Measurements from ENCODE around the gene SBNO1.
"Not testable (repeated sequence)": the region's sequence is repeated elsewhere in the genome, so short reads cannot be mapped to it uniquely, and the experiment has no call there.

SBNO1 gene

GRCh38 chr12:123369229-123369628 is 4.6 kb upstream of the SBNO1 start:
- DNase-seq (ENCODE audit: low read depth, low spot score) = no peak
- H3K4me3 ChIP-seq (ENCODE audit: low read depth, low read length) = no peak overlapping the region
- in situ Hi-C loops (cut with HindIII; ENCODE audit: low sequenced_read_pairs) = no loop called here
- TF ChIP-seq, protein P1, sequence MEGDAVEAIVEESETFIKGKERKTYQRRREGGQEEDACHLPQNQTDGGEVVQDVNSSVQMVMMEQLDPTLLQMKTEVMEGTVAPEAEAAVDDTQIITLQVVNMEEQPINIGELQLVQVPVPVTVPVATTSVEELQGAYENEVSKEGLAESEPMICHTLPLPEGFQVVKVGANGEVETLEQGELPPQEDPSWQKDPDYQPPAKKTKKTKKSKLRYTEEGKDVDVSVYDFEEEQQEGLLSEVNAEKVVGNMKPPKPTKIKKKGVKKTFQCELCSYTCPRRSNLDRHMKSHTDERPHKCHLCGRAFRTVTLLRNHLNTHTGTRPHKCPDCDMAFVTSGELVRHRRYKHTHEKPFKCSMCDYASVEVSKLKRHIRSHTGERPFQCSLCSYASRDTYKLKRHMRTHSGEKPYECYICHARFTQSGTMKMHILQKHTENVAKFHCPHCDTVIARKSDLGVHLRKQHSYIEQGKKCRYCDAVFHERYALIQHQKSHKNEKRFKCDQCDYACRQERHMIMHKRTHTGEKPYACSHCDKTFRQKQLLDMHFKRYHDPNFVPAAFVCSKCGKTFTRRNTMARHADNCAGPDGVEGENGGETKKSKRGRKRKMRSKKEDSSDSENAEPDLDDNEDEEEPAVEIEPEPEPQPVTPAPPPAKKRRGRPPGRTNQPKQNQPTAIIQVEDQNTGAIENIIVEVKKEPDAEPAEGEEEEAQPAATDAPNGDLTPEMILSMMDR (IDR thresholded peaks at IDR 0.05; ENCODE audit: low read depth, low read length) = no peak

DNA sequence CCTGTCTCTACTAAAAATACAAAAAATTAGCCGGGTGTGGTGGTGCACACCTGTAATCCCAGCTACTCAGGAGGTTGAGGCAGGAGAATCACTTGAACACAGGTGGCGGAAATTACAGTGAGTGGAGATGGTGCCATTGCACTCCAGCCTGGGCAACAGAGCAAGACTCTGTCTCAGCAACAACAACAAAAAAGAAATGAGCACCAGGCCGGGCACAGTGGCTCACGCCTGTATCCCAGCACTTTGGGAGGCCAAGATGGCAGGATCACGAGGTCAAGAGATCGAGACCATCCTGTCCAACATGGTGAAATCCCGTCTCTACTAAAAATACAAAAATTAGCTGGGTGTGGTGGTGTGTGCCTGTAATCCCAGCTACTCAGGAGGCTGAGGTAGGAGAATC is 3.8 kb upstream of the SBNO1 start:
- in situ Hi-C loops (cut with HindIII; ENCODE audit: low sequenced_read_pairs); H3K4me3 ChIP-seq (ENCODE audit: low read depth, low read length); DNase-seq (ENCODE audit: low read depth, low spot score): not testable (repeated sequence)

DNA sequence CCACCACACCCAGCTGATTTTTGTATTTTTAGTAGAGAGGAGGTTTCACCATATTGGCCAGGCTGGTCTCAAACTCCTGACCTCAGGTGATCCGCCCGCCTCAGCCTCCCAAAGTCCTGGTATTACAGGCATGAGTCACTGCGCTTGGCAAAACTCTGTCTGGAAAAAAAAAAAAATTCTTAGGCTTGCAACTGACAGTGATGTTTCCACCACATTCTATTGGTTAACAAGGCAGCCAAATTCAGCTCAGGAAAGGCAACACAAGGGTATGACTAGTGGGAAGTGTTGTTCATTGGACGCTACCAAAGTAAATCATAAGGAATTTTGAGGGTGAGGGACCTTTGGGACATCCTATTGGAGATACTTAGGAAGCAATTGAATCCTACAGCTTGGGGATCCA is 2.9 kb upstream of the SBNO1 start:
- no peak for DNase-seq (ENCODE audit: low read depth, low spot score)
- TF ChIP-seq, protein P1 (IDR thresholded peaks at IDR 0.05; ENCODE audit: low read depth, low read length) = no peak
- no peak overlapping the region for H3K4me3 ChIP-seq (ENCODE audit: low read depth, low read length)
- in situ Hi-C loops (cut with HindIII; ENCODE audit: low sequenced_read_pairs) = no loop called here

DNA sequence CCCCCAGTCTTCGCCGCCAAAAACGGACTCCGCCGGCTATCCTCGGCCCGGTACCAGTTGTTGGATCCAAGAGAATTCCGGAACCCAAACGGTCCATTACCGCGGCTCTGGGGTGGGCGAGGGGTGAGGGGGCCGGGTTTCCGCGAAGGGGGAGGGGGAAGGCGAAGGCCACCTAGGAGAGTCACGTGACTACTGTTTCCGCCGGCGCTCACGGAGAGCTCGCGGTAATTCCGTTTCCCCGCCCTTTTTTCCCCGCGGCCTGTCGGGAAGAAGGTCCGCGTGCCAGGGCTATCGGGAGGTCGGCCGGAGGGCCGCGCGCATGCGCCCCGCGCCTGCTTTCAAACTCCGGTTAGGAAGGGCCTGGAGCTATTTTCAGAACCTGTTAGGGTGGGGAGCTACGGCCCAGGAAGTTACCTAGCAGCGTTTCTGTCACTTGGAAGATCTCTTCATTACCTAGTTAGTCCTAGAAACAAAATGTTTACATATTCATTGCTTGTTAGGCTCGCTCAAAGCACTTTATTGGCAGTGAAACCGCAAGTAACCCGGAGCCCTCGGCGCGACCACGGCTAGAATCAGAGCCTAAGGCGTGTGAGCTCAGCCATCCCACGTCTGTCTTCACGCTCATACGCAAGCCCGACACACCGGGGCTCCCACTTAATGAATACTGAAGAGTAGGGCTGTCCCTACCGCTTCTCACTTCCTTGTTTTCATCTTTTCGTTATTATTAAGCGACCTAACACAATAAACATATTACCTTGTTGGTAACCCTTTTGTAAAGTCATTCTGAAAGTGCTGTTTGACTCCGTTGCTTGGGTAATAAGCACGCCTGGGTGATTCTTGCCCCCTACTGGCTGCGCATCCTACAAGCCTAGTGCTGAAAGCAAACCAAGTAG is 624 bp upstream of the SBNO1 start:
- TF ChIP-seq, protein P1 (IDR thresholded peaks at IDR 0.05; ENCODE audit: low read depth, low read length) = peak; percentile 91
- peak overlapping the region; percentile 80 for H3K4me3 ChIP-seq (ENCODE audit: low read depth, low read length)
- peak; percentile 99 for DNase-seq (ENCODE audit: low read depth, low spot score)
- in situ Hi-C loops (cut with HindIII; ENCODE audit: low sequenced_read_pairs) = no loop called here

DNA sequence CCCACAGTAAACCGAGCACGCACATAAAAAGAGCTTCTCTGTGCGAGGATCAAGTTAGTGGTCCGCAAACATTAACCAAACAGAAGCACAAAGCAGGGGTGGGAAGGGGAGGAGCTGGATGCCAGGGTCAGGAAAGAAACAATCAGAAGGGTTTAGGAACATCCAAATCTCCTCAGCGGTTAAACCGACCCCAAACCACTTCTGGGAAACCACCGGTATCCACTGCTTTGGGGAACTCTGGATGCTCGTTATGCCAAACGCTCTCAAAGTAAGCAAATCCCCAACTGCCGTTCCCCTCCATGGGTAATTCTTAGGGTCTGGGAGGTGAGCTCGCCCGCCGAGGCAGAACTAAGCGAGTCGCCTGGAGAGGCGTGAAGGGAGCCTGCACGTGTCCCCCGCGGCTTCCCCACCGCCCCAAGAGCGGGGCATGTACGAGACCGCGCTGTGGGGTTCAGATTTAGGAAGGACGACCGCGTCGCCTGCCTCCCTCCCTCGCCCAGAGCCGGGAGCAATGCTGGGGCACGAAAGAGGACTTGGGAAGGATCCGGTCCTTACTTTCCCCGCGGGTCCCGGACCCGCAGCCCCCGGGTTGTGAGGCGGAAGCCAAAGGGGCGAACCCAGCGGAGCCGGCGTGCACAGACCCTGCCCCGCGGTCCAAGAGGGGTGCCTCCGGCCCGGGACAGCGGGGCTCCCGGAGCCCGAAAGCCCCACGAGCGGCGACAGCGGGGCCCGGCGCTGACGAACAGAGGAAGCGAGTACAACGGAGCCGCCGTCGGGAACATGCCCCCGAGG is 711 bp downstream of the SBNO1 start:
- TF ChIP-seq, protein P1 (IDR thresholded peaks at IDR 0.05; ENCODE audit: low read depth, low read length) = no peak
- peak overlapping the region; percentile 80 for H3K4me3 ChIP-seq (ENCODE audit: low read depth, low read length)
- in situ Hi-C loops (cut with HindIII; ENCODE audit: low sequenced_read_pairs) = no loop called here
- DNase-seq (ENCODE audit: low read depth, low spot score) = peak; percentile 17

DNA sequence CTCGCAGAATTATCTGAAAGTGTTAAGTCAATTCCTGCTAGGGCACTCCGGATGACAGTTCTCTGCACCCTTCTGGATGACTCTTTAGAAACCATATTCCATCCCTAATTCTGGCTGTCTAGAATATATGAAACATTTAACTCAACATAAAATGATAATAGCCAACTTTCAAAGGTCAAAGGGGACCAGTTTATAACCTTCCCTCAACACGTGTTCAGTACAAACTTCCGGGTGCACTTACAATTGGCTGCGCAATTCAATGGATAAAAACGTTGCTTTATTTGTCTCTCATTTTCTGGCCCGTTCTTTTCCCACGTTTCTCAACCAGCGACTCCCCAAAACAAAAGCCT is 1.3 kb downstream of the SBNO1 start:
- DNase-seq (ENCODE audit: low read depth, low spot score) = peak; percentile 14
- in situ Hi-C loops (cut with HindIII; ENCODE audit: low sequenced_read_pairs) = no loop called here
- TF ChIP-seq, protein P1 (IDR thresholded peaks at IDR 0.05; ENCODE audit: low read depth, low read length) = no peak

DNA sequence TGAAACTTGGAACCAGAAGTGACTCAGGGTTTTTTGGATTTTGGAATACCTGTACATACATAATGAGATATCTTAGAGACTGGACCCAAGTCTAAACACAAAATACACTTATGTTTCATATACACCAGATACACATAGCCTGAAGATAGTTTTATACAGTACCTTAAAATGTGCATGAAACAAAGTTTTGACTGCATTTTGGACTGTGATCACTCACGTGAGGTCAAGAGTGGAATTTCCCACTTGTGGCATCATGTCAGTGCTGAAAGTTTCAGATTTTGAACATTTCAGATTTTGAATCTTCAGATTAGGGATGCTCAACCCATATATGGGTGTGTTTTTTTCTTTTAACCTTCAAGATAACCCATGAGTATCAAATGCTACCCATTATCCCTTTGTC is 6.6 kb downstream of the SBNO1 start:
- in situ Hi-C loops (cut with HindIII; ENCODE audit: low sequenced_read_pairs) = no loop called here
- no peak for DNase-seq (ENCODE audit: low read depth, low spot score)
- no peak overlapping the region for H3K4me3 ChIP-seq (ENCODE audit: low read depth, low read length)
- TF ChIP-seq, protein P1 (IDR thresholded peaks at IDR 0.05; ENCODE audit: low read depth, low read length) = no peak

More for the DNA sequence above, 1.3 kb downstream of the SBNO1 start:
- peak overlapping the region; percentile 80 for H3K4me3 ChIP-seq (ENCODE audit: low read depth, low read length)
